ENCODE results near the gene TRAPPC6A. TPM values are rescaled to one million over a fixed set of nuclear protein-coding genes. Genes with fewer than 3 reads are reported as not detected.
A peak's percentile ranks its signal among the peaks of the same experiment; 100 is the strongest.

Gene TRAPPC6A
- total RNA-seq, 2 donors from 2014 or later, result 56.6 to 79.1 TPM

- H3K9ac ChIP-seq (ENCODE audit: extremely low read depth, low read length, poor library complexity, severe bottlenecking), result no peak overlapping the region
- H3K36me3 ChIP-seq (ENCODE audit: control insufficient read depth, insufficient read depth, low read length), result peaks cover 14% of the 10 kb centered on the region
- no peak overlapping the region for H3K27ac ChIP-seq (ENCODE audit: low read depth, low read length)
- no peaks in the 10 kb centered on the region for H3K4me1 ChIP-seq (ENCODE audit: control insufficient read depth, insufficient read depth, low read length)
- Mint-ChIP-seq H3K4me3 (no peak overlapping the region), H3K27ac (no peak overlapping the region), H3K27me3 (ENCODE audit: insufficient read depth) (no peaks in the 10 kb centered on the region), H3K36me3 (ENCODE audit: low read depth) (peaks cover 27% of the 10 kb centered on the region), H3K9me3 (no peaks in the 10 kb centered on the region), H3K4me1 (peaks cover 6% of the 10 kb centered on the region)
- H3K27me3 ChIP-seq (ENCODE audit: control insufficient read depth, insufficient read depth, low read length, poor library complexity, severe bottlenecking), result no peaks in the 10 kb centered on the region
- no peak for TF ChIP-seq CTCF (conservative IDR thresholded peaks at IDR 0.05)
- H3K9me3 ChIP-seq (ENCODE audit: control insufficient read depth, low read length), result no peaks in the 10 kb centered on the region
- no peak overlapping the region for H3K4me3 ChIP-seq (ENCODE audit: low read length)
- 90 to 100% methylated on average over 1 to 11 of the region's 11 CpGs for WGBS, 2 experiments (ENCODE audit: insufficient coverage in 1 of 2, insufficient read length in 1 of 2)
- DNase-seq, result no peak
These were observed 37.5 kb downstream of the TRAPPC6A start for GRCh38 chr19:45140533-45140932.

- Mint-ChIP-seq H3K27me3 (ENCODE audit: insufficient read depth) (no peaks in the 10 kb centered on the region), H3K4me3 (no peak overlapping the region), H3K9me3 (no peaks in the 10 kb centered on the region), H3K36me3 (ENCODE audit: low read depth) (peaks cover 27% of the 10 kb centered on the region), H3K4me1 (peaks cover 6% of the 10 kb centered on the region), H3K27ac (no peak overlapping the region)
- Histone ChIP-seq H3K27ac (ENCODE audit: low read depth, low read length) (no peak overlapping the region), H3K27me3 (ENCODE audit: control insufficient read depth, insufficient read depth, low read length, poor library complexity, severe bottlenecking) (no peaks in the 10 kb centered on the region), H3K36me3 (ENCODE audit: control insufficient read depth, insufficient read depth, low read length) (peaks cover 14% of the 10 kb centered on the region), H3K4me1 (ENCODE audit: control insufficient read depth, insufficient read depth, low read length) (no peaks in the 10 kb centered on the region), H3K9me3 (ENCODE audit: control insufficient read depth, low read length) (no peaks in the 10 kb centered on the region), H3K4me3 (ENCODE audit: low read length) (no peak overlapping the region), H3K9ac (ENCODE audit: extremely low read depth, low read length, poor library complexity, severe bottlenecking) (no peak overlapping the region)
- TF ChIP-seq CTCF (conservative IDR thresholded peaks at IDR 0.05), result no peak
- WGBS, 2 experiments (ENCODE audit: insufficient coverage in 1 of 2, insufficient read length in 1 of 2), result 98 to 100% methylated on average over 2 to 8 of the region's 8 CpGs
- DNase-seq, result no peak
These were observed 37.9 kb downstream of the TRAPPC6A start for GRCh38 chr19:45140144-45140503.

GRCh38 chr19:45139286-45140143, 38.5 kb downstream of the TRAPPC6A start:
- WGBS, 2 experiments (ENCODE audit: insufficient coverage in 1 of 2, insufficient read length in 1 of 2), result 86 to 95% methylated on average over 11 to 24 of the region's 24 CpGs
- no peak for DNase-seq
- Mint-ChIP-seq H3K27me3 (ENCODE audit: insufficient read depth) (no peaks in the 10 kb centered on the region), H3K9me3 (no peaks in the 10 kb centered on the region), H3K36me3 (ENCODE audit: low read depth) (peaks cover 27% of the 10 kb centered on the region), H3K4me1 (peaks cover 6% of the 10 kb centered on the region), H3K27ac (peak overlapping the region; percentile 17), H3K4me3 (no peak overlapping the region)
- no peaks in the 10 kb centered on the region for H3K27me3 ChIP-seq (ENCODE audit: control insufficient read depth, insufficient read depth, low read length, poor library complexity, severe bottlenecking)
- peaks cover 14% of the 10 kb centered on the region for H3K36me3 ChIP-seq (ENCODE audit: control insufficient read depth, insufficient read depth, low read length)
- H3K9me3 ChIP-seq (ENCODE audit: control insufficient read depth, low read length), result no peaks in the 10 kb centered on the region
- no peak overlapping the region for H3K27ac ChIP-seq (ENCODE audit: low read depth, low read length)
- no peaks in the 10 kb centered on the region for H3K4me1 ChIP-seq (ENCODE audit: control insufficient read depth, insufficient read depth, low read length)
- no peak overlapping the region for H3K4me3 ChIP-seq (ENCODE audit: low read length)
- no peak overlapping the region for H3K9ac ChIP-seq (ENCODE audit: extremely low read depth, low read length, poor library complexity, severe bottlenecking)
- TF ChIP-seq CTCF (conservative IDR thresholded peaks at IDR 0.05), result no peak
